ENCODE data around the gene HACD2.
A peak's percentile ranks its signal among the peaks of the same experiment; 100 is the strongest.

The HACD2 gene

GRCh38 chr3:123624302-123624701 lies 39.4 kb upstream of the HACD2 start:
- no peak for TF ChIP-seq CTCF (IDR thresholded peaks at IDR 0.05; ENCODE audit: poor library complexity, severe bottlenecking)
- H3K4me3 ChIP-seq (ENCODE audit: severe bottlenecking): no peak overlapping the region
- H3K9me3 ChIP-seq (ENCODE audit: severe bottlenecking): no peaks in the 10 kb centered on the region
- DNase-seq (ENCODE audit: low spot score): no peak
- ATAC-seq (ENCODE audit: low read depth): peak; percentile 17; the same call in 1 of the 3 replicates
- H3K27ac ChIP-seq (ENCODE audit: poor library complexity, severe bottlenecking): no peak overlapping the region
- H3K27me3 ChIP-seq (ENCODE audit: insufficient read depth, poor library complexity, severe bottlenecking): no peaks in the 10 kb centered on the region
- H3K4me1 ChIP-seq (ENCODE audit: insufficient read depth, poor library complexity, severe bottlenecking): peaks cover 23% of the 10 kb centered on the region
- H3K36me3 ChIP-seq (ENCODE audit: low read depth): no peaks in the 10 kb centered on the region

- H3K27me3 ChIP-seq (ENCODE audit: insufficient read depth, poor library complexity, severe bottlenecking): no peaks in the 10 kb centered on the region
- H3K4me1 ChIP-seq (ENCODE audit: insufficient read depth, poor library complexity, severe bottlenecking): peaks cover 29% of the 10 kb centered on the region
- H3K36me3 ChIP-seq (ENCODE audit: low read depth): no peaks in the 10 kb centered on the region
Measured at GRCh38 chr3:123623346-123623880, 38.6 kb upstream of the HACD2 start.

GRCh38 chr3:123622766-123623165 lies 37.9 kb upstream of the HACD2 start:
- H3K27ac ChIP-seq (ENCODE audit: poor library complexity, severe bottlenecking): peak overlapping the region; percentile 44
- TF ChIP-seq CTCF (IDR thresholded peaks at IDR 0.05; ENCODE audit: poor library complexity, severe bottlenecking): no peak
- H3K4me3 ChIP-seq (ENCODE audit: severe bottlenecking): no peak overlapping the region
- peaks cover 4% of the 10 kb centered on the region; the same call in 1 of the 2 replicates for H3K36me3 ChIP-seq (ENCODE audit: low read depth)
- H3K27me3 ChIP-seq (ENCODE audit: insufficient read depth, poor library complexity, severe bottlenecking): no peaks in the 10 kb centered on the region
- DNase-seq (ENCODE audit: low spot score): no peak
- no peaks in the 10 kb centered on the region for H3K9me3 ChIP-seq (ENCODE audit: severe bottlenecking)
- peaks cover 35% of the 10 kb centered on the region for H3K4me1 ChIP-seq (ENCODE audit: insufficient read depth, poor library complexity, severe bottlenecking)
- ATAC-seq (ENCODE audit: low read depth): peak; percentile 7; the same call in 1 of the 3 replicates

More at GRCh38 chr3:123623346-123623880, 38.6 kb upstream of the HACD2 start:
- Histone ChIP-seq H3K4me3 (ENCODE audit: severe bottlenecking) (no peak overlapping the region), H3K9me3 (ENCODE audit: severe bottlenecking) (no peaks in the 10 kb centered on the region), H3K27ac (ENCODE audit: poor library complexity, severe bottlenecking) (peak overlapping the region; percentile 44)
- ATAC-seq (ENCODE audit: low read depth) (peak; percentile 62), DNase-seq (ENCODE audit: low spot score) (no peak)
- TF ChIP-seq CTCF (IDR thresholded peaks at IDR 0.05; ENCODE audit: poor library complexity, severe bottlenecking): no peak

DNA sequence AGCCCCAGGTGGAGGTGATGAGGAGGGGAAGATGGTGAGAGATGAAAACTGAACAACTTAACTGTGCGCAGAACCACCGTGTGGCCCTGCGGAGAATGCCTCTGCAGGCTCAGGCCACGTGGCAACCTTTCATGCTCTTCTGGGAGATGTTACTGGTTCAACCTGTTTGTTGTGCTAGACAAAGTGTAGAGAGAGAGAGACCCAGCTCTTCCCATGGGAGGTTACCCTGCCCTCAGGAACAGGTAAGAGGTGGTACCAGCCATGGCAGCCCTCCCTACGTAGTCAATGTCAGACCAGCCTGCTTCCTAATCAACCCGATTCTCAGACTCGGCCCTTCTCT lies 37.0 kb upstream of the HACD2 start:
- peaks cover 13% of the 10 kb centered on the region for H3K36me3 ChIP-seq (ENCODE audit: low read depth)
- TF ChIP-seq CTCF (IDR thresholded peaks at IDR 0.05; ENCODE audit: poor library complexity, severe bottlenecking): no peak
- no peaks in the 10 kb centered on the region for H3K9me3 ChIP-seq (ENCODE audit: severe bottlenecking)
- ATAC-seq (ENCODE audit: low read depth): no peak
- H3K27ac ChIP-seq (ENCODE audit: poor library complexity, severe bottlenecking): no peak overlapping the region
- no peak overlapping the region for H3K4me3 ChIP-seq (ENCODE audit: severe bottlenecking)
- H3K4me1 ChIP-seq (ENCODE audit: insufficient read depth, poor library complexity, severe bottlenecking): peaks cover 39% of the 10 kb centered on the region
- no peak for DNase-seq (ENCODE audit: low spot score)
- H3K27me3 ChIP-seq (ENCODE audit: insufficient read depth, poor library complexity, severe bottlenecking): no peaks in the 10 kb centered on the region

- Histone ChIP-seq H3K9me3 (ENCODE audit: severe bottlenecking) (no peaks in the 10 kb centered on the region), H3K4me1 (ENCODE audit: insufficient read depth, poor library complexity, severe bottlenecking) (peaks cover 39% of the 10 kb centered on the region), H3K36me3 (ENCODE audit: low read depth) (peaks cover 18% of the 10 kb centered on the region), H3K4me3 (ENCODE audit: severe bottlenecking) (no peak overlapping the region), H3K27me3 (ENCODE audit: insufficient read depth, poor library complexity, severe bottlenecking) (no peaks in the 10 kb centered on the region), H3K27ac (ENCODE audit: poor library complexity, severe bottlenecking) (no peak overlapping the region)
- no peak for DNase-seq (ENCODE audit: low spot score)
- no peak for ATAC-seq (ENCODE audit: low read depth)
- no peak for TF ChIP-seq CTCF (IDR thresholded peaks at IDR 0.05; ENCODE audit: poor library complexity, severe bottlenecking)
Measured at GRCh38 chr3:123621186-123621849, 36.5 kb upstream of the HACD2 start.

Data from RWPE2 (cell line).